Neutrophil (primary cell): Measurements from ENCODE around the gene NOL9.

Source experiments
- H3K27ac ChIP-seq: fragments of 200-600 bp; sonication (generic); 2 replicates; pipeline ENCODE4 v1.5.1; 2016; ENCODE audit warnings: mild to moderate bottlenecking, moderate library complexity
- H3K27me3 ChIP-seq: fragments of 200-600 bp; sonication (generic); 2 replicates; pipeline ENCODE4 v1.6.0; 2016; ENCODE audit warnings: mild to moderate bottlenecking
- H3K36me3 ChIP-seq: fragments of 200-600 bp; sonication (generic); 2 replicates; pipeline ENCODE4 v1.5.1; 2017
- H3K4me1 ChIP-seq, 2 experiments: fragments of 200-600 bp in 1 of 2; sonication (generic) in 1 of 2; 1 replicate in 1 of 2; 2 replicates in 1 of 2; pipeline versions ENCODE4 v1.5.1 to v1.6.1; 2013 to 2016; ENCODE audit warnings: low read depth in 1 of 2, low read length in 1 of 2, mild to moderate bottlenecking in 1 of 2, moderate library complexity in 1 of 2; ENCODE audit not compliant: control insufficient read depth in 1 of 2, insufficient read depth in 1 of 2
- H3K4me3 ChIP-seq, 2 experiments: fragments of 200-600 bp in 1 of 2; sonication (generic) in 1 of 2; 1 replicate in 1 of 2; 2 replicates in 1 of 2; pipeline ENCODE4 v1.5.1; 2013 to 2016; ENCODE audit warnings: low read depth in 1 of 2, low read length in 1 of 2, mild to moderate bottlenecking in 1 of 2, moderate library complexity in 1 of 2
- H3K9me3 ChIP-seq: fragments of 200-600 bp; sonication (generic); 2 replicates; pipeline ENCODE4 v1.5.1; 2016
- TF ChIP-seq, protein P1 (sequence below): fragments of 200-600 bp; sonication (generic); IDR thresholded peaks from 2 replicates; pipeline ENCODE4 v1.5.1; 2016; ENCODE audit warnings: antibody characterized with exemption

Gene NOL9

DNA sequence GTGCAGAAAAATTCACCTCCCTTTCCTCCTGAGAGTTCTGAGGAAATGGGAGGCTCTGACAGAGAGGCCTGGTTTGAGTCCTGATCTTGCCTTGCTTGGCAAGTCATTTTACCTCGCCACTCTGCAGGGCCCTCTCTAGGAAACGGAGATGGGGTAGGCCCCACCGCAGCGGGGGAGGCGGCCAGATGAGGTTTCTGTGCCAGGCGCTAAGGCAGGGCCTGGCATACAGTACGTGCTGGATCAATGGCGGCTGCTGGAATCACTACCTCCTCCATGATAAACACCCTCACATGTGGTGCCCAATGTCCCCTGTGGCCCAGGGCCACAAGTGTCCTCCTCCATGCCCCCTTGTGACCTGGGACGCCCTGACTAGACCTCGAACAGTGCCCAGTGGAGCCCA is 62.3 kb downstream of the NOL9 start:
- TF ChIP-seq, protein P1, sequence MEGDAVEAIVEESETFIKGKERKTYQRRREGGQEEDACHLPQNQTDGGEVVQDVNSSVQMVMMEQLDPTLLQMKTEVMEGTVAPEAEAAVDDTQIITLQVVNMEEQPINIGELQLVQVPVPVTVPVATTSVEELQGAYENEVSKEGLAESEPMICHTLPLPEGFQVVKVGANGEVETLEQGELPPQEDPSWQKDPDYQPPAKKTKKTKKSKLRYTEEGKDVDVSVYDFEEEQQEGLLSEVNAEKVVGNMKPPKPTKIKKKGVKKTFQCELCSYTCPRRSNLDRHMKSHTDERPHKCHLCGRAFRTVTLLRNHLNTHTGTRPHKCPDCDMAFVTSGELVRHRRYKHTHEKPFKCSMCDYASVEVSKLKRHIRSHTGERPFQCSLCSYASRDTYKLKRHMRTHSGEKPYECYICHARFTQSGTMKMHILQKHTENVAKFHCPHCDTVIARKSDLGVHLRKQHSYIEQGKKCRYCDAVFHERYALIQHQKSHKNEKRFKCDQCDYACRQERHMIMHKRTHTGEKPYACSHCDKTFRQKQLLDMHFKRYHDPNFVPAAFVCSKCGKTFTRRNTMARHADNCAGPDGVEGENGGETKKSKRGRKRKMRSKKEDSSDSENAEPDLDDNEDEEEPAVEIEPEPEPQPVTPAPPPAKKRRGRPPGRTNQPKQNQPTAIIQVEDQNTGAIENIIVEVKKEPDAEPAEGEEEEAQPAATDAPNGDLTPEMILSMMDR: no peak
- Histone ChIP-seq H3K36me3 (no peaks in the 10 kb centered on the region), H3K27me3 (peaks cover 100% of the 10 kb centered on the region), H3K27ac (no peak overlapping the region), H3K9me3 (no peaks in the 10 kb centered on the region), H3K4me3 (no peak overlapping the region), H3K4me1 (peaks cover 0 to 8% of the 10 kb centered on the region in 2 experiments)

DNA sequence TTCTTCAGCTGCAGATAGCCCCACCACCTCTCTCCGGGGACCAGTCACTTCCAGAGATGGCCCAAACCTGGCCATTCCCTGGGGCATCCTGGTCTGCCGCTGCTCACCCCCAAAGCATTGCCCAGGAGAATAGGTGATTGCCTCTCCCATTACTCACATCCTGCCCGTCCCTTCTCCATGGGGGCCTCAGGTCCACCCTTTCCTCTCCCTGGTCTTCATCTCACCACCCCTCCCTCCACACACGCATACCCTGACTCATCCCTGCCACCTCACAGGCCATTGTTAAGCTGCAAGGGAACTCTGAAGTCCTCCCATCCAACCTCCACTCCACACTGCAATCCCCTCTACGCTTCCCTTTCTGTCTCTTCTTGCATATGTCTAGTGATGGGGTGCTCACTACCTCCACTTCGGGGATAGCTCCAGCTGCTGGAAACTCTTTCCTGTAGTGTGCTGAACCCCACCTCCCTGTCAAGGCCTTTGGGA is 62.8 kb downstream of the NOL9 start, which contains the start of gene PLEKHG5:
Gene PLEKHG5 (minus strand): TSS at position 188 of the 483 bp plus-strand sequence. CDS start 14,096 bp downstream, outside the sequence.
- no peaks in the 10 kb centered on the region for H3K9me3 ChIP-seq
- no peaks in the 10 kb centered on the region for H3K36me3 ChIP-seq
- no peak within 1 kb of the TSS for H3K27ac ChIP-seq
- H3K4me3 ChIP-seq: no peak within 1 kb of the TSS
- peaks cover 100% of the 10 kb centered on the region for H3K27me3 ChIP-seq
- H3K4me1 ChIP-seq: peaks cover 0 to 8% of the 10 kb centered on the region in 2 experiments
- TF ChIP-seq, protein P1: no peak

DNA sequence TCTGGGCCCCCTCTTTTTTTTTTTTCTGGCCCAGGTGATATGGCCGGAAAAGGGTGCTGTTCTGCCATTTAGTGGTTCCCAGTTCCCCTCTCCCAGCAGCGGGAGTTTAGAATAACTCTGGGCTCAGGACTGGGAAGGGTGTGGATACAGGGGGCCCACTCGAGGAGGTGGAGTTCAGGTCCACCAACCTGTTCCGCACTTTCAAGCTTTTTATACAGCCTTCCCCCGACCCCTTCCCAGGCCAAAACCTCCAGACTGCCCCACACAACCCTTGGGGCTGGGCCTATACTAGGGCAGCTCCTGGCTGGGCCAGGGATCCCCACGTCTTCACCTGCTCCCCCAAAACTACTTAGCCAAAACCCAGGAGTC is 63.2 kb downstream of the NOL9 start:
- H3K4me1 ChIP-seq: peaks cover 0 to 8% of the 10 kb centered on the region in 2 experiments

DNA sequence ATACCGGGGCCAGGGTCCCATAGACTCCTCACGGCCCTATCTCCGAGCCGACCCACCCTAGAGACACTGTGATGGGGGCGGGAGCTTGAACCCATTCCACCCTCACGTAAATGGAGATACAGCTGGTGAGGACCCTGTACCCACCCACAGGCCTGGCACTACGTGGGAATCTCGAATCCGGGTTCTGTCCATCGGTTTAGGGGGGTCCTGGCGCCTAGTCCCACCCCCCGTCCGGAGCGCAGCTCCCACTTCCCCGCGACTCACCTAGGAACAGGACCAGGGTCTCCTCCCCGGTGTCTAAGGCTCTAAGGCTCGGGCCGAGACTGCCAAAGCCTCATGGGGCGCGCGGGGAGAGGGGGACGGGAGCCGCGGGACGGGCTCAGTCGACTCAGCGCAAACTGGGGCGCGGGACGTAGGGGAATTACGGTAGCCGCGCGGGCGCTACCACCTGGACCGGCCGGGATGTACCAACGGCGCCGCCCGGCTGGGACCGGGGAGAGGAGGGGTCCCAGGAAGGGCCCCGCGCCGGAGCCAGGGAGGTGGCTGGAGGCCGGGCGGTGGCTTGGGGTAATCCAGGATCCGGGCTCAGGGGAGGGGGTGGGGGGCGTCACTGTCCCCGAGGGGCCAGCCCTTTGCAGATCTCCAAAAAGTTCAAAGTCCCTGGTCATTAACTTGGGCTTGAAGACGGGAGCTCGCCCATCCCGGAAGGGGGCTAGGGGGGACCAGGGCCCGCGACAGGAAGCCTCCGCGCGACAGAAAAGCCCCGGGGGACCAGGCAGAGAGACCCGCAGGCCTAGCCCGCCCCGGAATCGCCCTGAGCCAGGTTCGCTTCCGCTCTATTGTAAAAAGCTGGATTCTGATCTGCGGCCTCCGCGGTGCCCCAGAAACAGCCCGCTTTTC is 63.9 kb downstream of the NOL9 start:
- peaks cover 100% of the 10 kb centered on the region for H3K27me3 ChIP-seq
- H3K9me3 ChIP-seq: no peaks in the 10 kb centered on the region
- TF ChIP-seq, protein P1: no peak
- H3K27ac ChIP-seq: no peak overlapping the region
- H3K36me3 ChIP-seq: no peaks in the 10 kb centered on the region
- H3K4me3 ChIP-seq: no peak overlapping the region
- H3K4me1 ChIP-seq: peaks cover 0 to 8% of the 10 kb centered on the region in 2 experiments

More for the DNA sequence above, 63.2 kb downstream of the NOL9 start:
- H3K27ac ChIP-seq: no peak overlapping the region
- peaks cover 100% of the 10 kb centered on the region for H3K27me3 ChIP-seq
- H3K9me3 ChIP-seq: no peaks in the 10 kb centered on the region
- TF ChIP-seq, protein P1: no peak
- H3K36me3 ChIP-seq: no peaks in the 10 kb centered on the region
- H3K4me3 ChIP-seq: no peak overlapping the region

DNA sequence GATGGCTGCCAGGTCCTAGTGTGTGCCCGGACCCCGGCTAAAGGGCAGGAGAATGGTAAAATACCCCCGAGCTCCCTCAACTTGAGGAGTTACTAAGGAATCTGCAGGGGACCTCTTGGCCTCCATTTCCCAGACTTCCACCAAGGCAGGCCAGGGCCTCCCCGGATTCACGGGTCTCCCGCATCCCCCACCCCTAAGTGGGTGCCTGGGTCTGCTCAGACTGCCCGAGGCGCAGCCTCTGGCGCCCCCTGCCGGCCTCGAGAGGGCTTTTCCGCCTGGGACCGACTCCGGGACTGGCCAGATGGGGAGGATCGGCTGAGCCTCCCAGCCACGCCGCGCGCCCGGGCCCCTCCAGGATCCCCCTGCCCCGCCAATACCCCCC is 64.5 kb downstream of the NOL9 start:
- Histone ChIP-seq H3K27me3 (peaks cover 100% of the 10 kb centered on the region), H3K27ac (no peak overlapping the region), H3K4me1 (peaks cover 0 to 8% of the 10 kb centered on the region in 2 experiments), H3K9me3 (no peaks in the 10 kb centered on the region), H3K36me3 (no peaks in the 10 kb centered on the region), H3K4me3 (no peak overlapping the region)
- TF ChIP-seq, protein P1: peak; percentile 61
